ENCODE results near the gene RNF13.

RNF13 gene

DNA sequence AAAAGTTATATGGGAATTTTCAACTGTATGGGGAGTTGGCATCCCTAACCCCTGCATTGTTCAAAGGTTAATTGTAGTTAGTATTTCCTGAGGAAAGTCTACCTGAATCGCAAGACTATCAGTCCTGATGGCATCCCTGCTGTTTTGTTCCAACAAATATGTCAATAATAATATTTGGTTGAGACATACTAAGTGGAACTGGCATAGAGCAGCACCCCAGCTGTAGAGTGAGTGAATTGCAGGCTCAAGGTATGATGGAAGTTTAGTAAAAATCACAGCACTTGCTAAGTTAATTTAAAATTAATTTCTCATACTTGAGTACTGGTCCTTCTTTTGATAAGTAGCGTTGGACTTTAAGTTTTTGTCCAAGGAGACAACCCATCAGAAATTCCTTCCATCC is 42.8 kb upstream of the RNF13 start:
- TF ChIP-seq, protein P1, sequence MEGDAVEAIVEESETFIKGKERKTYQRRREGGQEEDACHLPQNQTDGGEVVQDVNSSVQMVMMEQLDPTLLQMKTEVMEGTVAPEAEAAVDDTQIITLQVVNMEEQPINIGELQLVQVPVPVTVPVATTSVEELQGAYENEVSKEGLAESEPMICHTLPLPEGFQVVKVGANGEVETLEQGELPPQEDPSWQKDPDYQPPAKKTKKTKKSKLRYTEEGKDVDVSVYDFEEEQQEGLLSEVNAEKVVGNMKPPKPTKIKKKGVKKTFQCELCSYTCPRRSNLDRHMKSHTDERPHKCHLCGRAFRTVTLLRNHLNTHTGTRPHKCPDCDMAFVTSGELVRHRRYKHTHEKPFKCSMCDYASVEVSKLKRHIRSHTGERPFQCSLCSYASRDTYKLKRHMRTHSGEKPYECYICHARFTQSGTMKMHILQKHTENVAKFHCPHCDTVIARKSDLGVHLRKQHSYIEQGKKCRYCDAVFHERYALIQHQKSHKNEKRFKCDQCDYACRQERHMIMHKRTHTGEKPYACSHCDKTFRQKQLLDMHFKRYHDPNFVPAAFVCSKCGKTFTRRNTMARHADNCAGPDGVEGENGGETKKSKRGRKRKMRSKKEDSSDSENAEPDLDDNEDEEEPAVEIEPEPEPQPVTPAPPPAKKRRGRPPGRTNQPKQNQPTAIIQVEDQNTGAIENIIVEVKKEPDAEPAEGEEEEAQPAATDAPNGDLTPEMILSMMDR (conservative IDR thresholded peaks at IDR 0.05; ENCODE audit: low read depth, low read length), result no peak
- no peak overlapping the region for H3K4me3 ChIP-seq (ENCODE audit: low read length)
- no peak for DNase-seq (ENCODE audit: low read depth)

DNA sequence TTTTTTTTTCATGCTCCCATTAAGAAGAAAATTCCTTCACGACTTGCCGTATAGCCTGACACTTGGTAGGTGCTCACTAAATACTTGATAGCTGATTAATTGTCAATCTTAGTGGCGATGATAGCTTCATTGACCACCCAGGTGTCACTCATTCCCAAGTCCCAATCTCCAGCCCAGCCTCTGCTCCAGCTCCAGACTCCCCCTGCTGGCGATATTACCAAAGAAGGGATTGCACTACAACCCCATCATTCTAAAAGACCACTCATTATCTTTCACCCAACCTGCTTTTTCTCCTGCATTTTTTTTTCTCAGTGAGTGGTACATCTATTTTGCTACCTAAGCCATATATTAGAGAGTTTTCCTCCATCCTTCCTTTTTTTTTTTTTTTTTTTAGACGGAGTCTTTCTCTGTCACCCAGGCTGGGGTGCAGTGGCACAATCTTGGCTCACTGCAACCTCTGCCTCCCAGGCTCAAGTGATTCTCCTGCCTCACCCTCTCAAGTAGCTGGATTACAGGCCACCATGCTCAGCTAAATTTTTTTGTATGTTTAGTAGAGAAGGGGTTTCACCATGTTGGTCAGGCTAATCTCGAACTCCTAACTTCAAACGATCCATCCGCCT is 41.3 kb upstream of the RNF13 start:
- no peak overlapping the region for H3K4me3 ChIP-seq (ENCODE audit: low read length)
- TF ChIP-seq, protein P1 (conservative IDR thresholded peaks at IDR 0.05; ENCODE audit: low read depth, low read length), result peak; percentile 86
- no peak for DNase-seq (ENCODE audit: low read depth)

DNA sequence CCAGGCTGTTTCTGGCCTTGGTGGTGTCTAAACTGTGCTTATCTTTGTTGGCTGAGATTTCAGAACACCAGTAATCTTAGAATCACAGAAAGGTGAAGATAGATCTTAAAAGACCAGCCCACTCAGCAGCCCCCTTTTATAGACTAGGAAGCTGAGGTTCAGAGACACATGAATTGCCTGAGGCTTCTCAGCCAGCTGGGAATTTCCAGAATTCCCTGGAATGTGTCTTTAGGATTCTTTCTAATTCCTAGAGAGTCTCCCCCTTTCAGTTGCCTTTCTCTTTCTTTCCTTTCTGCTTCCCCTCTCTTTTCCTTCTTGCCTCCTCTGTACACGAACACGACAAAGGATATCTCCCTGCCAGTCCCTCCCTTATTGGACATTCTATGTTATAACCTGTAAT is 40.2 kb upstream of the RNF13 start:
- H3K4me3 ChIP-seq (ENCODE audit: low read length), result no peak overlapping the region
- TF ChIP-seq, protein P1 (conservative IDR thresholded peaks at IDR 0.05; ENCODE audit: low read depth, low read length), result no peak
- DNase-seq (ENCODE audit: low read depth), result no peak

DNA sequence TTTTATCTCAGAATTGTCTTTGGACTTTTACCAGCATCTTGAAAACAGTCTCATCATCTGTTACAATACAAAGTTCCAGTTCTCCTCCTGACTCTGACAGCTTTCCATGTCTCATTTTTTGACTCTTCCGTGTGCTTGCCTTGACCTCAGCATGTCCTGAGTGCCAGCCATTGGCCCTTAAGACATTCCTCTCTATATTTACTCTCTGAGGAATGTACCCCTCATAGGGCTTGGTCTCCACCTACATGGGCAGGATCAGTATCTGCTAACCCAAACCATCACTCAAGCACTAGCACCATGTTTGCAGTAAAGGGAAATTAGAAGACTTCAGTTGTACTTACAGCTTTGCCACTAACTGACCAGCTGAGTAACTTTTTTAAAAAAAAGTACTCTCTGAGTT is 36.8 kb upstream of the RNF13 start:
- no peak for DNase-seq (ENCODE audit: low read depth)
- H3K4me3 ChIP-seq (ENCODE audit: low read length), result no peak overlapping the region
- TF ChIP-seq, protein P1 (conservative IDR thresholded peaks at IDR 0.05; ENCODE audit: low read depth, low read length), result no peak

DNA sequence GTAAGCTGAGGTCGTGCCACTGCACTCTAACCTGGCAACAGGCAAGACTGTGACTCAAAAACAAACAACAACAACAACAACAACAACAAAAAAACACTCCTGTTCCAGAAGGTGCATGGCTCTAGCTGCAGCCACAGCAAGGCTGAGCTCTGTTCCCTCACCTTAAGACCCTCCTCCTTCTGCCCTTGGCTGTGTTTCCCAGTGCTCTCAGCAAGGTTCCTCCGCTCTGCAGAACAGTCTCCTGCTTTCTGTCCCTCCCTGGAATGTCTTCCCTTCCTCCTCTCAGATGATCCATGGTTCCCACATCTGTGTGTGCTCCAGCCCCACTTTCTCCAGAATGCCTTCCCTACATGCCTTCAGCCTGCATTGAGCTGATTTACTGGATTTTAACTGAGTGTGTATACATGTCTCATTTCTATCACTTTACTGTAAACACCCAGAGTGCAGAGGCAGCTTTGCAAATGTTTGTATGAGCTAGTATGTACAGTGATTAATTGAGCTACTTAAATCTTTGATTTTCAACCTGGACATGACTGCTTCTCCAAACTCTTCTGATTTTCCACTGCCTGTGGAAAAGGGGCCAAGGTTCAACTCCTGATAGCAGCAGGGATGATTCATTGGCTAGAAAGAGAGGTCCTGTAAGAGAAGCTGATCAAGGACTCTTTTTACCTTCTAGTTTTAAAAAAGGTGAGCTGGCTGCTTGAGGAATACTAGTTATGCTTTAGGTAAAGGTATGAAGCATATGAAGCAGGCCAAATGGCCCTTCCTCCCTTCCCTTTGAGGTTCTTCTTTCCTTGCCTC is 35.4 kb upstream of the RNF13 start:
- TF ChIP-seq, protein P1 (conservative IDR thresholded peaks at IDR 0.05; ENCODE audit: low read depth, low read length), result no peak

DNA sequence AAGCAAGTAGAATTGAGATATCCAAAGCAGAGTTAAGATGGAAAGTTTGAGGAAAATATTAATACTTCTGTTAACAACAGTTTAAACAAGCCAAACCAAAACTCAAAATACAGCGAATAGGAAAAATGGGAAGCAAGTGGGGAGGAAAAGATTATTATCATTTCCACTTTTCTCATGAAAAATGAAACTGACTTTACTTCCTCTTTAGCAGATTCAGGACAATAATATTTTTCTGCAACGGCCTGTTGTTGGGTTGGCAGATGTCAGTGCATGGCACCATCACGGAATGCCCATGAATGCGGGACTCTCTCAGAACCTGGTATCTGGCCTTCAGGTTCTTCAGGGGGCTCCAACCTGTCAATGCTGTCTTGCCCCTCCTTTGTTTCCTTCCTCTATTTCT is 31.8 kb upstream of the RNF13 start:
- H3K4me3 ChIP-seq (ENCODE audit: low read length), result no peak overlapping the region
- DNase-seq (ENCODE audit: low read depth), result no peak
- TF ChIP-seq, protein P1 (conservative IDR thresholded peaks at IDR 0.05; ENCODE audit: low read depth, low read length), result no peak

More for the DNA sequence above, 35.4 kb upstream of the RNF13 start:
- DNase-seq (ENCODE audit: low read depth), result no peak
- no peak overlapping the region for H3K4me3 ChIP-seq (ENCODE audit: low read length)

DNA sequence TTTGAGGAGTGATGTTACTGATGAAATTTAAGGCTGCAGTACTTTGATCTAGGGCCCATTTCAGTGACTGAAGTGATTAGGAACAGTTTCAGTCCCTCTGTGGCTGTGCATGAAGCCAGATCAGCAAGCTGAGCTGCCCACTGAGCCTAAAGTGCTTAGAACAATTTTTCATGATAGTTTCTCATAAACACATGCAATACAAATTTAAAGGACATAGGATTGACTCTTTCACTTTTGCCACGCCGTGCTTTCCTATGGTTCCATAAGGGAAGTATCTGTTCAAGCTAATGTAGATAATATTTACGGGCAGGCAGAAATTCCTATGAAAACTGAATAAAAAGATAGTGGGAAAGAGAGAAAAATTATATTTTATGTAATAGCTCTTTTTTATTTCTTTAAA is 31.3 kb upstream of the RNF13 start:
- DNase-seq (ENCODE audit: low read depth), result no peak
- TF ChIP-seq, protein P1 (conservative IDR thresholded peaks at IDR 0.05; ENCODE audit: low read depth, low read length), result no peak
- no peak overlapping the region for H3K4me3 ChIP-seq (ENCODE audit: low read length)
